NB4 (cell line): ENCODE data around the gene ASPRV1.

ENCODE experiments used
- MYC ChIP-seq: IDR thresholded peaks from 2 replicates; pipeline ENCODE4 v1.6.1; 2011; ENCODE audit warnings: low read depth, low read length
- POLR2A ChIP-seq: IDR thresholded peaks from 2 replicates; pipeline ENCODE4 v1.6.1; 2011; ENCODE audit warnings: mild to moderate bottlenecking; ENCODE audit not compliant: insufficient read length; ENCODE audit errors: extremely low read depth
- TF ChIP-seq, protein P1 (sequence below): IDR thresholded peaks from one replicate; pipeline ENCODE4 v1.5.1; 2012; ENCODE audit warnings: low read depth, low read length

DNA sequence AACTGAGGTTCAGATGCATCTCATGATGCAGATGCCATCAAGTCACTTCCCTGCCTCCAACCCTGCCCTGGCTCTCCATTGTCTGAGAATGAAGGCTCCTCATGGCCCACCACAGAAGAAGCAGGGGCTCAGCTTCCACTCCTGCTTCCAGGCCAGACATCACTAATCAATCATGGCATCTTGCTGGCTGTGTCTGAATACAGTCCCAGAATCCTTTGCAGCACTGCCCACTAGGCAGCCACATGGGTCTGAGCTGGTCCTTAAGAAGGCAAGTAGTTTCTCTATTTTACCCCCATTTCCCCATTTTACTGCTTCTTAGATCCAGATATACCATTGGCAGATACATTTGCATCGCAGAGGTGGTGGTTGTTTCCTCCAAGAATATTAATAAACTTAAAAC, 7.3 kb downstream of the ASPRV1 start:
- TF ChIP-seq, protein P1, sequence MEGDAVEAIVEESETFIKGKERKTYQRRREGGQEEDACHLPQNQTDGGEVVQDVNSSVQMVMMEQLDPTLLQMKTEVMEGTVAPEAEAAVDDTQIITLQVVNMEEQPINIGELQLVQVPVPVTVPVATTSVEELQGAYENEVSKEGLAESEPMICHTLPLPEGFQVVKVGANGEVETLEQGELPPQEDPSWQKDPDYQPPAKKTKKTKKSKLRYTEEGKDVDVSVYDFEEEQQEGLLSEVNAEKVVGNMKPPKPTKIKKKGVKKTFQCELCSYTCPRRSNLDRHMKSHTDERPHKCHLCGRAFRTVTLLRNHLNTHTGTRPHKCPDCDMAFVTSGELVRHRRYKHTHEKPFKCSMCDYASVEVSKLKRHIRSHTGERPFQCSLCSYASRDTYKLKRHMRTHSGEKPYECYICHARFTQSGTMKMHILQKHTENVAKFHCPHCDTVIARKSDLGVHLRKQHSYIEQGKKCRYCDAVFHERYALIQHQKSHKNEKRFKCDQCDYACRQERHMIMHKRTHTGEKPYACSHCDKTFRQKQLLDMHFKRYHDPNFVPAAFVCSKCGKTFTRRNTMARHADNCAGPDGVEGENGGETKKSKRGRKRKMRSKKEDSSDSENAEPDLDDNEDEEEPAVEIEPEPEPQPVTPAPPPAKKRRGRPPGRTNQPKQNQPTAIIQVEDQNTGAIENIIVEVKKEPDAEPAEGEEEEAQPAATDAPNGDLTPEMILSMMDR = no peak
- no peak for TF ChIP-seq POLR2A
- no peak for TF ChIP-seq MYC
